Prostate gland (tissue), 2 donors: ENCODE results near the gene CREB5. TPM values are rescaled to one million over a fixed set of nuclear protein-coding genes. Genes with fewer than 3 reads are reported as not detected.

Experiments used
- DNase-seq: peaks from one replicate; pipeline ENCODE4 v3.0.0-alpha.2; 2019; ENCODE audit warnings: low spot score
- H3K27ac ChIP-seq, 2 donors: fragments of 200-600 bp; sonication (generic); 2 replicates each; pipeline ENCODE4 v1.5.1; 2017 to 2019
- H3K27me3 ChIP-seq: fragments of 200-600 bp; sonication (generic); replicated peaks from 2 replicates; pipeline ENCODE4 v1.5.1; 2019; ENCODE audit not compliant: insufficient read depth
- H3K36me3 ChIP-seq, 2 donors: fragments of 200-600 bp; sonication (generic); 1 replicate in 1 of 2; 2 replicates in 1 of 2; pipeline versions ENCODE4 v1.5.1 to v1.8.1; 2017 to 2019
- H3K4me1 ChIP-seq: fragments of 200-600 bp; sonication (generic); replicated peaks from 2 replicates; pipeline ENCODE4 v1.5.1; 2019
- H3K4me3 ChIP-seq, 2 donors: fragments of 200-600 bp; sonication (generic); 2 replicates each; pipeline ENCODE4 v1.5.1; 2017 to 2019
- H3K9me3 ChIP-seq: fragments of 200-600 bp; sonication (generic); 2 replicates; pipeline ENCODE4 v1.5.1; 2017
- CTCF ChIP-seq, 4 experiments: fragments of 200-600 bp in 2 of 4; fragments of 450-650 bp in 2 of 4; sonication (generic) in 2 of 4; IDR thresholded peaks; 1 replicate in 3 of 4; 2 replicates in 1 of 4; pipeline ENCODE4 v1.5.1; 2016 to 2019; ENCODE audit warnings: antibody characterized with exemption in 4 of 4, mild to moderate bottlenecking in 2 of 4, moderate library complexity in 2 of 4
- POLR2A ChIP-seq: fragments of 450-650 bp; IDR thresholded peaks from one replicate; pipeline ENCODE4 v1.6.1; 2016; ENCODE audit warnings: antibody characterized with exemption, mild to moderate bottlenecking
- POLR2AphosphoS5 ChIP-seq: sonication (generic); formaldehyde crosslinking; IDR thresholded peaks from one replicate; pipeline ENCODE4 v1.6.1; 2017; ENCODE audit warnings: antibody characterized with exemption
- WGBS: methylation state at CpG from one replicate; pipeline ENCODE4 v1.1.5; 2018; 5-methylcytosine and 5-hydroxymethylcytosine counted together
- intact Hi-C: fragments of 100-400 bp; cut with DNase I; formaldehyde crosslinking; loops from one replicate; pipeline ENCODE4 v1.14.2; 2022
- total RNA-seq, 2 donors: library from RNA; depleted of rRNA; stranded (reverse); fragments of >200 nt; gene quantifications; one replicate each; pipeline ENCODE4 v1.1.0, GENCODE V29; 2016

The CREB5 gene
- total RNA-seq, 2 donors from 2014 or later = 0.46 to 3.4 TPM

DNA sequence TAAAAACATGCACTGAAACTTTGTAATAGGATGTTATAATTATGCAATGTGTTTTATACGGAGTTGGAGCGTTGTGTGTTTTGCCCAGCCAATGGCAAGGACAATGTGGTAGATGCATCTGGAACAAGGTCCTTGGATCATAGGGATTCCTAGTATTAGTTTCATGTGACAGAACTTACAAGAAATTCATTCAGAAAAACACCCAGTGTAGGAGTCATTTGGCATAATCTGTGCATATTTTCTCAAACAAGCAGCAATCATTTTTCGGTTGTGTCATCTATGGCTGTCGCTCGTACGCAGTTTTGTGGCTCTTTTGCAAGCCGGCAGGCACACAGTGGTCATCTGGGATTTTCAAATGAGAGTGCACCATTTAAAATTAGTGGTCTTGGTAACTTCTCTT is 19.8 kb downstream of the CREB5 start:
- Histone ChIP-seq H3K9me3 (no peaks in the 10 kb centered on the region), H3K27me3 (no peaks in the 10 kb centered on the region), H3K4me3 (no peak overlapping the region), H3K36me3 (no peaks in the 10 kb centered on the region), H3K4me1 (no peaks in the 10 kb centered on the region), H3K27ac (no peak overlapping the region)
- WGBS = 90% methylated on average over 7 of the region's 7 CpGs
- DNase-seq = no peak
- intact Hi-C loops = no loop called here
- TF ChIP-seq POLR2A (no peak), CTCF (IDR thresholded peaks at IDR 0.05) (no peak), POLR2AphosphoS5 (no peak)

DNA sequence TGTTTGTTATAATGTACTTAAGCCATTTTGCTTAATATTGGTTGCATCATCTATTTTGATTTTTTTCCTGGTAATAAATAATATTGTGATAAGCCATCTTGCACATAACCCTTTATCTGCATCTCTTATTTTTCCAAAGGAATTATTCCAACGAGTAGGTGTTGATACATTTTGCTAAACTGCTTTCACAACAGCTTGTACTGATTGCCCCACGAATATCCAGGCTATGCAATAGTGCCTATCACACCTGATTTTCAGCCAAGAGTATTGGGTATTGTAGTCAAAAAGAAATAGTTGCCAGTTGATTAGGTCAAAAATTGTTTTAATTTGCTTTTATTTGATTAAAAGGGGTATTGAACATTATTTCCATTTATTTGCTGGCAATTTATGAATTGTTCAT is 20.7 kb downstream of the CREB5 start:
- Histone ChIP-seq H3K27me3 (no peaks in the 10 kb centered on the region), H3K4me3 (no peak overlapping the region), H3K36me3 (no peaks in the 10 kb centered on the region), H3K4me1 (no peaks in the 10 kb centered on the region), H3K27ac (no peak overlapping the region), H3K9me3 (no peaks in the 10 kb centered on the region)
- TF ChIP-seq POLR2AphosphoS5 (no peak), POLR2A (no peak), CTCF (IDR thresholded peaks at IDR 0.05) (no peak)
- intact Hi-C loops = no loop called here
- 47% methylated on average over 2 of the region's 2 CpGs for WGBS
- DNase-seq = no peak

DNA sequence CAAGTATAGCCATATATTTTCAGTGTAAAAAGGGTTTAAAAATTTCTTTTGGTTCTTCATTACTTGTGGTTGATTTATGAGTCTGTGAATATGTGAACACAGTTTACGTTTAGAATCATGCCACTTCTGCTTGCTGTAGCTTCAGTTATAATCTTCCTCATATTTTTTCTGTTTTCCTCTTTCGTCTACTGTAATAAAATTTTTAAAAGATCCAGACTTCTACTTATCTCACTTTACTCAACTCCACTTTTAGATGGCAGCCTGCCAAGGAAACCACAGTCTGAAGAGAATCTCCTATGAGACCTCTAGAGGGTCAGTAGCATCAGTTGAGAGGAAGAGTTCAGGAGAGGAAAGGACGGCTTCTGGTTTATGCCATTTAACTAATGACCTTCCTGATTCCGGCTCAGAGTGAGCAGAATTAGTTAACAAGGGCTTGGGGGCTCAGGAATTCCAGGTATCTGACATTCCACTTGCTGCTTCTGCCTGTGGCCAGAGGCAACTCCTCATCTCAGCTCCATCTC is 21.4 kb downstream of the CREB5 start:
- Histone ChIP-seq H3K4me1 (no peaks in the 10 kb centered on the region), H3K4me3 (no peak overlapping the region), H3K27me3 (no peaks in the 10 kb centered on the region), H3K9me3 (no peaks in the 10 kb centered on the region), H3K27ac (no peak overlapping the region), H3K36me3 (no peaks in the 10 kb centered on the region)
- WGBS = 46% methylated on average over 4 of the region's 4 CpGs
- TF ChIP-seq POLR2A (no peak), CTCF (IDR thresholded peaks at IDR 0.05) (no peak), POLR2AphosphoS5 (no peak)
- DNase-seq = no peak
- intact Hi-C loops = no loop called here

- H3K4me1 ChIP-seq = no peaks in the 10 kb centered on the region
- H3K36me3 ChIP-seq = no peaks in the 10 kb centered on the region
- H3K4me3 ChIP-seq = no peak overlapping the region
- H3K9me3 ChIP-seq = no peaks in the 10 kb centered on the region
- no peak overlapping the region for H3K27ac ChIP-seq
- no peak for DNase-seq
- no peak for TF ChIP-seq POLR2AphosphoS5
- no peak for TF ChIP-seq CTCF (IDR thresholded peaks at IDR 0.05)
- no peak for TF ChIP-seq POLR2A
- no peaks in the 10 kb centered on the region for H3K27me3 ChIP-seq
- 58% methylated on average over 1 of the region's 1 CpG for WGBS
- intact Hi-C loops = no loop called here
Observed at GRCh38 chr7:28434510-28434909, 22.2 kb downstream of the CREB5 start.

DNA sequence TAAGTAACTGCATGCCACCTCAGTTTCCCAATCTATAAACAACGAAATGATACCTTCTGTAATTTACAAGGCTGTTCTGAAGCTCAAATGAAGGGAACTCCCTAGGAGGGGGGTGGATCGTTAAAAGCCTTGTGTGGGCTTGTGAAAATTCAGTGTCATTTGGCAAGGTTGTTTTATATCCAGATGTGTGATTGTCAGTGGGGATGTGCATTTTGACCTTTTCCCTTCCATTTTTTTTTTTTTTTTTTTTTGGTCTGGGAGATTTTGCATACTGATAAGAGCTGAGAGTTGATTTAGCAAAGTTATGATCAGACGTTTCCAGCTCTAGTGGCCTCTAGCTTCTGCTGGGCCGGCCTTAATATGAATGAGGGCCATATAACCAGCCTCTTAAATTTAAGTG is 22.8 kb downstream of the CREB5 start:
- intact Hi-C loops = no loop called here
- WGBS = 80% methylated on average over 4 of the region's 4 CpGs
- Histone ChIP-seq H3K4me3 (no peak overlapping the region), H3K36me3 (no peaks in the 10 kb centered on the region), H3K27me3 (no peaks in the 10 kb centered on the region), H3K27ac (no peak overlapping the region), H3K9me3 (no peaks in the 10 kb centered on the region), H3K4me1 (no peaks in the 10 kb centered on the region)
- DNase-seq = no peak
- TF ChIP-seq POLR2AphosphoS5 = no peak
- no peak for TF ChIP-seq CTCF (IDR thresholded peaks at IDR 0.05)
- TF ChIP-seq POLR2A = no peak
